Caki2 (cell line): ENCODE results near the gene SIRPB1. TPM values are rescaled to one million over a fixed set of nuclear protein-coding genes. Genes with fewer than 3 reads are reported as not detected.
"Not testable (repeated sequence)": the region's sequence is repeated elsewhere in the genome, so short reads cannot be mapped to it uniquely, and the experiment has no call there.

Source experiments
- DNase-seq: peaks from one replicate; pipeline ENCODE4 v3.0.0-alpha.2; 2015; ENCODE audit warnings: low read depth
- in situ Hi-C: cut with HindIII; loops from 2 replicates; pipeline ENCODE4 v1.10.0; 2016; ENCODE audit warnings: low sequenced_read_pairs, low pct_unique_long_range_greater_than_20kb, mixed read lengths
- total RNA-seq: library from RNA; depleted of rRNA; stranded (reverse); fragments of >200 nt; shearing (Covaris generic); gene quantifications from 2 replicates; pipeline ENCODE4 v1.2.3, GENCODE V29; 2014; ENCODE audit warnings: low replicate concordance

Gene SIRPB1
- total RNA-seq, 1 experiment from 2014 or later = 10.4 TPM

GRCh38 chr20:1621316-1621715 is 1.5 kb upstream of the SIRPB1 start:
- no peak for DNase-seq

DNA sequence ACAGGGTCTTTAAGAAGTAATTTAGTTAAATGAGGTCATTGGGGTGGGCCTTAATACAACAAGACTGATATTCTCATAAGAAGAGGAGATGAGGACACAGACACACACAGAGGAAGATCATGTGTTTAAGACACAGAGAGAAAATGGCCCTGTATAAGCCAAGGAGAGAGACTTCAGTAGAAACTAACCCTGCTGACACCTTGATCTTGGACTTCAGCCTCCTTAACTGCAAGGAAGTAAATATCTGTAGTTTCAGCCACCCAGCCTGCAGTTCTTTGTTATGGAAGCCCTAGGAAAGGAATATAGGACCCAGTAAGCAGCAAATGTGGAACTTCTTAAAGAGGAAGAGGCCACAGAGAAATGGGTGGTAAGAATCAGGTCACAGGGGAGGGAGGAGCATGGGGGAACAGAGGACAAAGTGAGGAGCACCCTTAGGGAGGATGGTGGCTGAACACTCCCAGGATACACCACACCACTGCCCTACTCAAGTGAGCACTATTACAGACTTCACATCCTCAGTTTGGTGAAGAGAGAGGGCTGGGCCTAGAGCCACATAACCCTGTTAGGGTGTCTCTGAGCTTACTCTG is 762 bp downstream of the SIRPB1 start:
- in situ Hi-C loops = no loop called here
- no peak for DNase-seq

More at GRCh38 chr20:1621316-1621715, 1.5 kb upstream of the SIRPB1 start:
- in situ Hi-C loops = no loop called here

GRCh38 chr20:1618479-1618878 is 1.3 kb downstream of the SIRPB1 start:
- no peak for DNase-seq
- in situ Hi-C loops = no loop called here

DNA sequence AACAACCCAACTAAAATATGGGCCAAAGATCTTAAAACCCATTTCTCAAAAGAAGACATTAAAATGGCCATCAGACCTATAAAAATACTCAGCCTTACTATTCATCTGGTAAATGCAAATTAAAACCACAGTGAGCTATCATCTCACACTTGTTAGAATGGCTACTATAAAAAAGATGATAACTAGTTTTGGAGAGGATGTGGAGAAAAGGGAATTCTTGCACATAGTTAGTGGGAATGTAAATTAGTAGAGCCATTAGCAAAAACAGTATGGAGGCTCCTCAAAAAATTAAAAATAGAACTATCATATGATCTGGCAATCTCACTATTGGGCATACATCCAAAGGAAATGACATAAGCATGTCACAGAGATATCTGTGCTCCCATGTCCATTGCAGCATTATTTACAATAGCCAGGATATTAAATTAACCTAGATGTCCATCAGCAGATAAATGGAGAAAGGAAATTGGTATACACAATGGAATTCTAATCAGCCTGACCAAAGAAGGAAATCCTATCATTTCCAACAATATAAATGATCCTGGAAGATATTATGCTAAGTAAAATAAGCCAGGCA is 2.9 kb downstream of the SIRPB1 start:
- no peak for DNase-seq
- in situ Hi-C loops = no loop called here

- DNase-seq, in situ Hi-C loops: not testable (repeated sequence)
Observed at GRCh38 chr20:1610404-1610803, 9.4 kb downstream of the SIRPB1 start.

GRCh38 chr20:1608678-1609347 is 11.0 kb downstream of the SIRPB1 start:
- DNase-seq, in situ Hi-C loops: not testable (repeated sequence)

- in situ Hi-C loops = no loop called here
- no peak for DNase-seq
Observed at GRCh38 chr20:1600736-1601135, 19.1 kb downstream of the SIRPB1 start.

- in situ Hi-C loops = no loop called here
- no peak for DNase-seq
Observed at GRCh38 chr20:1595333-1595732, 24.5 kb downstream of the SIRPB1 start.

- in situ Hi-C loops = no loop called here
- no peak for DNase-seq
Observed at GRCh38 chr20:1588533-1589460, 31.0 kb downstream of the SIRPB1 start.

DNA sequence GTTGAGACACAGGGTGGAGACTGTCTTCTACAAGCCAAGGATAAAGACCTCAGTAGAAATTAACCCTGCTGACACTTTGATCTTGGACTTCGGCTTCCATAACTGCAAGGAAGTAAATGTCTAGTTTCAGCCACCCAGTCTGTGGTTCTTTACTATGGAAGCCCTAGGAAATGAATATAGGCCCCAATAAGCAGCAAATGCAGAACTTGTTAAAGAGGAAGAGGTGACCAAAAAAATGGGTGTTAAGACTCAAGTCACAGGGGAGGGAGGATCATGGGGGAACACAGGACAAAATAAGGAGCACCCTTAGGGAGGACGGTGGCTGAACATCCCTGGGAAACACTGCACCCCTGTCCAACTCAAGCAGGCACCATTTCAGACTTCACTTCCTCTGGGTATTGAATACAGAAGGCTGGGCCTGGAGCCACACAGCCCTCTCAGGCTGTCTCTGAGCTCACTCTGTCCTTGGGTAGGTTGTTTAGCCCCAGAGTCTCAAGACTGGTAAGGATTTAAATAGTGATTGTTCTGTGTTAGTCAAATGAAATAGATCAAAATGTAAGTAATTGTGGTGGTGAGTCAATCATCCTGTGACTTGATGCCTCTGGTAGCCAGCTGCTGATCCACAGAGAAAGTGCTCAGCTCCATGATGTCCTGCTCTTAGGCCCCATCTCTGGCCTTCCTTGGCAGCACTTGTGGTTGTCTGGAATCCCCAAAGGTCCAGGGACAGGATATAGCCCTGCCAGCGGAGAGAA is 31.9 kb downstream of the SIRPB1 start:
- DNase-seq = no peak
- in situ Hi-C loops = no loop called here

GRCh38 chr20:1579488-1579887 is 40.3 kb downstream of the SIRPB1 start:
- in situ Hi-C loops = no loop called here
- DNase-seq = no peak

DNA sequence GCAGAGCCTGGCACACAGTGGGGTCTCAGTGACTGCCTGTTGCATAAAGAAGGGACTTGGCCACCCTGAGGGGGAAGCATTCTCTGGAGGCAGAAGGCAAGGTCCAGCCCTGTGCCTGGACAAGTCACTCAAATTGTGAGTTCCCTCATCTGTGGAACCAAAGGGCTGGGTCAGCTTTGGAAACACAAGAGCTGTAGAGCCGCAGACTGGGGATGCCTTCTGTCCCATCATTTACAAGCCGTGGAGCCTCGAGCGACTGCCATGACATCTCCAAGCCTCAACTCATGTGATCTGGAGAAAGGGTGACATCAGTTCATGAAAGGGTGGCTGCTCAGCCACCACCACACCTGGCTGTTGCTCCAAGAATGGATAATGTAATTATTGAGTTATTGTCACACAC is 41.9 kb downstream of the SIRPB1 start:
- no peak for DNase-seq
- in situ Hi-C loops = no loop called here

DNA sequence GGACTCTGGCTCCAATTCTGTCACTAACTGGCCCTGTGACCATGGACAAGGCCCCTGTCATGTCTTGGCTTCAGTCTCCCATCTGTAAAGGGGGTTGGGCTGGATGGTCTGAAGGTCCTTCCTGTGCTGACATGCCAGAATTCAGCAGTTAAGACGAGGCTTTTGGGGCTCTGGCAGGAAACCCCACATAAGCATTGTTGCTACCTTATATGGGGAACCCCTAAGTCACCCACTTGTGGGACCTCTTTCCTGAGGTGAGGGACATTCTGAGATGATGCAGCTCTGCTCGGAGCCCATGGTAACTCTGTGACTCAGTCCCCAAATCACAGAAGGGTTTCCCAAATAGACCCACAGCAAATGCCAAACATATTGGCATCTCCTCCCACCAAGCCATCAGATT is 42.5 kb downstream of the SIRPB1 start:
- DNase-seq, in situ Hi-C loops: not testable (repeated sequence)

GRCh38 chr20:1576641-1577040 is 43.2 kb downstream of the SIRPB1 start:
- no peak for DNase-seq
- in situ Hi-C loops = no loop called here

GRCh38 chr20:1576003-1576402 is 43.8 kb downstream of the SIRPB1 start:
- DNase-seq, in situ Hi-C loops: not testable (repeated sequence)

GRCh38 chr20:1571583-1571982 is 48.2 kb downstream of the SIRPB1 start:
- DNase-seq, in situ Hi-C loops: not testable (repeated sequence)
